ENCODE measurements around the gene GPR137B. TPM values are rescaled to one million over a fixed set of nuclear protein-coding genes. Genes with fewer than 3 reads are reported as not detected.

The GPR137B gene
- total and polyA plus RNA-seq, 9 of the 15 experiments (the other 6 are each of a cell fraction or from before 2014, with no cell fraction given) = 0.04 to 1.0 (median 0.62) TPM

DNA sequence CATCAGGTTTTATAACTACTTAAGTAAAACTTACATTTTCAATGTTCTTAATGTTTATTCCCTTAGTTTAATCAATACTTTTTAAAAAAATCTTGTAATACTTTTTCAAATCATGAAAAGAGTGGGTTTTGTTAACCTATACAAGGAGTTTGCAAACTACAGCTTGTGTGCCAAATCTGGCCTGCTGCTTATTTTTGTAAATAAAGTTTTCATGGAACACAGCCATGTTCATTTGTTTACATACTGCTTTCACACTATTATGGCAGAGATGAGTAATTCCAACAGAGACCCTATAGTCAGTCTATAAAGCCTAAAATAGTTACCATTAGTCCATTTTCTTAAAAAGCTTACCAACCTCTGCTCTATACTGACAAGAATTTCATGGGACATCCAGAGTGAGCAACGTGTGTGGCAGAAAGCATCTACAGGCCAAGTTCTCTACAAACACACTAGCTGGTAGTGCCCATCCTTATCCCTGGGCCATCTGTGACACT, 96.8 kb downstream of the GPR137B start (continued):
- TF ChIP-seq, protein P1, sequence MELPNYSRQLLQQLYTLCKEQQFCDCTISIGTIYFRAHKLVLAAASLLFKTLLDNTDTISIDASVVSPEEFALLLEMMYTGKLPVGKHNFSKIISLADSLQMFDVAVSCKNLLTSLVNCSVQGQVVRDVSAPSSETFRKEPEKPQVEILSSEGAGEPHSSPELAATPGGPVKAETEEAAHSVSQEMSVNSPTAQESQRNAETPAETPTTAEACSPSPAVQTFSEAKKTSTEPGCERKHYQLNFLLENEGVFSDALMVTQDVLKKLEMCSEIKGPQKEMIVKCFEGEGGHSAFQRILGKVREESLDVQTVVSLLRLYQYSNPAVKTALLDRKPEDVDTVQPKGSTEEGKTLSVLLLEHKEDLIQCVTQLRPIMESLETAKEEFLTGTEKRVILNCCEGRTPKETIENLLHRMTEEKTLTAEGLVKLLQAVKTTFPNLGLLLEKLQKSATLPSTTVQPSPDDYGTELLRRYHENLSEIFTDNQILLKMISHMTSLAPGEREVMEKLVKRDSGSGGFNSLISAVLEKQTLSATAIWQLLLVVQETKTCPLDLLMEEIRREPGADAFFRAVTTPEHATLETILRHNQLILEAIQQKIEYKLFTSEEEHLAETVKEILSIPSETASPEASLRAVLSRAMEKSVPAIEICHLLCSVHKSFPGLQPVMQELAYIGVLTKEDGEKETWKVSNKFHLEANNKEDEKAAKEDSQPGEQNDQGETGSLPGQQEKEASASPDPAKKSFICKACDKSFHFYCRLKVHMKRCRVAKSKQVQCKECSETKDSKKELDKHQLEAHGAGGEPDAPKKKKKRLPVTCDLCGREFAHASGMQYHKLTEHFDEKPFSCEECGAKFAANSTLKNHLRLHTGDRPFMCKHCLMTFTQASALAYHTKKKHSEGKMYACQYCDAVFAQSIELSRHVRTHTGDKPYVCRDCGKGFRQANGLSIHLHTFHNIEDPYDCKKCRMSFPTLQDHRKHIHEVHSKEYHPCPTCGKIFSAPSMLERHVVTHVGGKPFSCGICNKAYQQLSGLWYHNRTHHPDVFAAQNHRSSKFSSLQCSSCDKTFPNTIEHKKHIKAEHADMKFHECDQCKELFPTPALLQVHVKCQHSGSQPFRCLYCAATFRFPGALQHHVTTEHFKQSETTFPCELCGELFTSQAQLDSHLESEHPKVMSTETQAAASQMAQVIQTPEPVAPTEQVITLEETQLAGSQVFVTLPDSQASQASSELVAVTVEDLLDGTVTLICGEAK (IDR thresholded peaks at IDR 0.05) = peak; percentile 68; the same call in 1 of the 2 replicates
- TF ChIP-seq, protein P1 (CRISPR knock-in tag; IDR thresholded peaks at IDR 0.05) = no peak

All from K562 (cell line).